Measurements from ENCODE around the gene MYNN.
A peak's percentile ranks its signal among the peaks of the same experiment; 100 is the strongest.
"Not testable (repeated sequence)": the region's sequence is repeated elsewhere in the genome, so short reads cannot be mapped to it uniquely, and the experiment has no call there.

Gene MYNN

DNA sequence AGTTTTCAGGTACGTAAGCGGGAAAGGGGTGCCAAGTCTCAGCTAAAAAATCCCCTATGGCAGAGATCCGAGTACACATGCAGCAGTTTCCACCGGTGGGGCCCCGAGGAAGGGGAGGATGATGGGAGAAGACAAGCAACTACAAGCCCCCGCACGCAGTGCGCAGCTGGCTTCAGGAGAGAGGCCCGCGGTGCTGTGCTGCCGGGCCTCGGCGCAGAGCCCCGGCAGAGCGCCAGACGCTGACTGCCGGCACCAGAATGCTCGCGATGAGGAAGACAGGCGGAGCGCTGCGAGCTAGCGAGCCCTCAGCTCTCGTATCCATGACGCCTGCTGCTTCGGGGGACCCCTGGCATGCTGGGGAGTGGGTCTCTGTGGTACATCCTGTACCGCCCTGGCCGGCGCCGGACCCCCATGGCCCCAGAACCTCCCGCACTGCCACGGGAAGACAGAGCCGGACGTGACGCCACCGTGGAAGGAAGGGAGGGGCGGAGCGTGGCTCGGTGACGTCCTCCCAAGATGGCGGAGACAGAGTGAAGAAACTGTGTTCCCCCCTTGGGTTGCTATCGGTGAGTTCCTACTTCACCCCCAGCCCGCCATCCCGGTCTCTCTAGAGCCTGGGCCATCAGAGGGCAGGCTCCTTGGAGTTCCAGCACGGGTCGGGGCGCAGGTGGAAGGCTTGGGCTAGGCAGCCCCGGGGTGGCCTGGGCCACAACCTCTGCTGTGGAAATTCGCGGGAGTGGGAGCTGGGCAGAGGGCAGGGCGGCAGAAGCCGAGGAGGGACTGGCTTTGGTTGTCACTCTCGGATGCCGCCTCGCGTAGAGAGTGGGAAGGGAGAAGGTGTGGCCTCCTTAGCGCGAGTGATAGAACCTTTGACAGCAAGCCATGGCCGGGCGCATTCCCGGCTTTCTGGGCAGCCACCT lies at the start of gene MYNN:
MYNN (plus strand) TSS at position 500 of the 920 bp plus-strand sequence. CDS start 900 bp downstream, outside the sequence.
- Histone ChIP-seq H3K4me3 (ENCODE audit: low read depth, low read length) (peak within 1 kb of the TSS; percentile 95), H3K36me3 (replicated peaks) (peaks cover 22% of the 10 kb centered on the region), H3K27ac (peak within 1 kb of the TSS; percentile 93), H3K27me3 (replicated peaks) (no peaks in the 10 kb centered on the region)
- peak; percentile 24 for TF ChIP-seq CTCF (IDR thresholded peaks at IDR 0.05; ENCODE audit: low read depth, low read length, missing control alignments)
- DNase-seq = peak; percentile 85
- in situ Hi-C loops (cut with HindIII; ENCODE audit: low pct_ligation_motif_present, low sequenced_read_pairs) = no loop called here

- in situ Hi-C loops (cut with HindIII; ENCODE audit: low pct_ligation_motif_present, low sequenced_read_pairs); H3K27ac ChIP-seq; H3K36me3 ChIP-seq (replicated peaks); DNase-seq; H3K27me3 ChIP-seq (replicated peaks); H3K4me3 ChIP-seq (ENCODE audit: low read depth, low read length): not testable (repeated sequence)
Observed at GRCh38 chr3:169731857-169732256, 41.3 kb upstream of the MYNN start.

- H3K4me3 ChIP-seq (ENCODE audit: low read depth, low read length) = no peak overlapping the region
- no peaks in the 10 kb centered on the region for H3K36me3 ChIP-seq (replicated peaks)
- no peak overlapping the region for H3K27ac ChIP-seq
- no peak for DNase-seq
- in situ Hi-C loops (cut with HindIII; ENCODE audit: low pct_ligation_motif_present, low sequenced_read_pairs) = no loop called here
- TF ChIP-seq CTCF (IDR thresholded peaks at IDR 0.05; ENCODE audit: low read depth, low read length, missing control alignments) = no peak
- no peaks in the 10 kb centered on the region for H3K27me3 ChIP-seq (replicated peaks)
Observed at GRCh38 chr3:169739067-169739466, 34.1 kb upstream of the MYNN start.

- H3K4me3 ChIP-seq (ENCODE audit: low read depth, low read length) = no peak overlapping the region
- in situ Hi-C loops (cut with HindIII; ENCODE audit: low pct_ligation_motif_present, low sequenced_read_pairs) = no loop called here
- no peak overlapping the region for H3K27ac ChIP-seq
- TF ChIP-seq CTCF (IDR thresholded peaks at IDR 0.05; ENCODE audit: low read depth, low read length, missing control alignments) = no peak
- no peaks in the 10 kb centered on the region for H3K27me3 ChIP-seq (replicated peaks)
- no peak for DNase-seq
- H3K36me3 ChIP-seq (replicated peaks) = no peaks in the 10 kb centered on the region
Observed at GRCh38 chr3:169744366-169745054, 28.7 kb upstream of the MYNN start.

- Histone ChIP-seq H3K4me3 (ENCODE audit: low read depth, low read length) (no peak overlapping the region), H3K27me3 (replicated peaks) (no peaks in the 10 kb centered on the region), H3K36me3 (replicated peaks) (no peaks in the 10 kb centered on the region), H3K27ac (no peak overlapping the region)
- no peak for DNase-seq
- in situ Hi-C loops (cut with HindIII; ENCODE audit: low pct_ligation_motif_present, low sequenced_read_pairs) = no loop called here
- no peak for TF ChIP-seq CTCF (IDR thresholded peaks at IDR 0.05; ENCODE audit: low read depth, low read length, missing control alignments)
Observed at GRCh38 chr3:169746924-169747323, 26.3 kb upstream of the MYNN start.

- Histone ChIP-seq H3K4me3 (ENCODE audit: low read depth, low read length) (no peak overlapping the region), H3K27ac (no peak overlapping the region), H3K27me3 (replicated peaks) (no peaks in the 10 kb centered on the region), H3K36me3 (replicated peaks) (no peaks in the 10 kb centered on the region)
- TF ChIP-seq CTCF (IDR thresholded peaks at IDR 0.05; ENCODE audit: low read depth, low read length, missing control alignments) = no peak
- in situ Hi-C loops (cut with HindIII; ENCODE audit: low pct_ligation_motif_present, low sequenced_read_pairs) = no loop called here
- no peak for DNase-seq
Observed at GRCh38 chr3:169748670-169749069, 24.5 kb upstream of the MYNN start.
